ENCODE data around the gene PAPOLG.

PAPOLG gene

DNA sequence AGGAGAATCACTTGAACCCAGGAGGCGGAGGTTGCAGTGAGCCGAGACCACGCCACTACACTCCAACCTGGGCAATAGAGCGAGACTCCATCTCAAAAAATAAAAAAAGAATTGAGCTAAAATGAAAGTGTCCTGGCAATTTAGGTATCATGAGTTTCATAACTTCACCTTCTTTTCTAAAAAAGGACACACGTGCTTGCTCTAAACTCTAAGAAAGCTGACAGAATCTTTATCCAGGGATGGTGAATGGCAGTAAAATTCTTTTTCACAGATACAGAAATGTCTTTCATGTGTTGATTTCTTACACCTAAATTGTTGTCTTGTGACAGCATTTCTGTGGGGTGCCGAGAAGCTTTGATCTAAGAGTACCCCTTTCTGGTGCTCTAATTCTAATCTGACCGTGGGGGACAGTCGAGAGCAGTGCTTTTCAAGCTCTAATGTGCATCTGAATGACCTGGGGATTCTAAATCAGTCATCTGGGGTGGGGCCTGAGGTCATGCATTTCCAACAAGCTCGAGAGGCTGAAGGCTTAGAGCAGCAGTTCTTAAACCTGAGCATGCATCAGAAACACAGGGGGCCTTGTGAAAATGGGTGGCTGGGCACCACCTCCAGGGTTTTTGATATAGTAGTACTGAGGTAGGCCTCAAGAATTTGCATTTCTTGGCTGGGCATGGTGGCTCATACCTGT, 83.2 kb downstream of the PAPOLG start:
- Histone ChIP-seq H3K9me3 (no peaks in the 10 kb centered on the region), H3K4me1 (peaks cover 17% of the 10 kb centered on the region), H3K27me3 (ENCODE audit: low read depth) (no peaks in the 10 kb centered on the region), H3K36me3 (replicated peaks) (no peaks in the 10 kb centered on the region), H3K4me3 (no peak overlapping the region)
- DNase-seq (ENCODE audit: low spot score in 2 of 2): peak; percentile 81 to 91
- in situ Hi-C loops (cut with MboI; ENCODE audit: low sequenced_read_pairs): no loop called here

DNA sequence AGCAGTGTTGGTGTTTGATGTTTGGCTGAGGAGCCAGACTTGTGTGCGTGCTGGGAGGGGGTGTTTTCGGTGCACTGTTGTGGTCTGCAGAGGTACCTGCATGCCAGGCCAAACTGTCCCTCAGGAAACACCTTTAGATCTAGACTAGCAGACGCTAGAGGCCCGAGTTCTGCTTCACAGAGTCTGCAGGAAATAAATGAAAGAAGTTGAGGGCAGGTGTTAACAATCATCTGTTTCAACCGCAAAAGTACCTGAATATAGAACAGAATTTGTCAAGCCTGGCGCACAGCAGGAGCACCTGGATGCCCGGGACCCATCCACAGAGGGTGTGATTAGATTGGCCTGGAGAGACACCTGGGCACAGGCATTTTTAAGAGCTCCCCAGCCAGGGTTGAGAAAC, 84.8 kb downstream of the PAPOLG start:
- in situ Hi-C loops (cut with MboI; ENCODE audit: low sequenced_read_pairs): no loop called here
- H3K4me1 ChIP-seq: peaks cover 17% of the 10 kb centered on the region
- H3K27me3 ChIP-seq (ENCODE audit: low read depth): no peaks in the 10 kb centered on the region
- no peak overlapping the region for H3K4me3 ChIP-seq
- DNase-seq (ENCODE audit: low spot score in 2 of 2): no peak
- H3K36me3 ChIP-seq (replicated peaks): no peaks in the 10 kb centered on the region
- no peaks in the 10 kb centered on the region for H3K9me3 ChIP-seq

DNA sequence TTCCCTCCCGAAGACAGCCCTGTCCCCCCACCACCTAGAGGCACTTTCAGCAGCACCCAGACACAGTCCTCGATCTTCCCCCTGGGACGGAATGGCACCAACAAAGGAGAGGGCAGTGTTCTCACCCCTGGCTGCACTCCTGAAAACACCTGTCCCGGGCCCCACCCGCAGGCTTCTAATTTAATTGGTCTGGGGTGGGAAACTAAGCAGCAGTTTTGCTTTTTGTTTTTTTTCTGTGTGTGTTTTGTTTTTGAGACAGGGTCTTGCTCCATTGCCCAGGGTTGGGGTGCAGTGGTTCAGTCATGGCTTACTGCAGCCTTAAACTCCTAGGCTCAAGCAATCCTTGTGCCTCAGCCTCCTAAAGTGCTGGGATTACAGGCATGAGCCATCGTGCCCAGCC, 86.9 kb downstream of the PAPOLG start:
- no peak for DNase-seq (ENCODE audit: low spot score in 2 of 2)
- Histone ChIP-seq H3K27me3 (ENCODE audit: low read depth) (no peaks in the 10 kb centered on the region), H3K9me3 (no peaks in the 10 kb centered on the region), H3K4me1 (peaks cover 12% of the 10 kb centered on the region), H3K36me3 (replicated peaks) (no peaks in the 10 kb centered on the region), H3K4me3 (no peak overlapping the region)
- in situ Hi-C loops (cut with MboI; ENCODE audit: low sequenced_read_pairs): no loop called here

DNA sequence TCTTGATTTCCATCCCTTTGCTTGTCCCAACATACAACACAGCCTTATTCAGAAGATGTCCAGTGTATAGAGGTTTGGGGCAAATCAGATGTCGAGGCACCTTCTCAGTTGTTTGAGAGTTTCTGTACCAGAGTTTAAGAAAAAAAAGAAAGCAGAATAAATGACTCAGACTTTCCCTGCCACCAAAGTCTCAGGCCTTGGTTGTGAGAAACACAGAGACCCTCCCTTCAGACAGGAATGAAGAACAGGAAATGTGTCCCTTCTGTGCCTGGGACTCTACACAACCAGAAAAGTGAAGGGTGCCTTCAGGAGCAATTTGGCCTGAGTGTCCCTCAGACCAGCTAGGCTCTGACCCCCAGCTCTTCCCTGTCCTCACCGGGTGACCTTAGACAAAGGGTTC, 88.0 kb downstream of the PAPOLG start:
- Histone ChIP-seq H3K4me3 (no peak overlapping the region), H3K9me3 (no peaks in the 10 kb centered on the region)
- in situ Hi-C loops (cut with MboI; ENCODE audit: low sequenced_read_pairs): no loop called here

DNA sequence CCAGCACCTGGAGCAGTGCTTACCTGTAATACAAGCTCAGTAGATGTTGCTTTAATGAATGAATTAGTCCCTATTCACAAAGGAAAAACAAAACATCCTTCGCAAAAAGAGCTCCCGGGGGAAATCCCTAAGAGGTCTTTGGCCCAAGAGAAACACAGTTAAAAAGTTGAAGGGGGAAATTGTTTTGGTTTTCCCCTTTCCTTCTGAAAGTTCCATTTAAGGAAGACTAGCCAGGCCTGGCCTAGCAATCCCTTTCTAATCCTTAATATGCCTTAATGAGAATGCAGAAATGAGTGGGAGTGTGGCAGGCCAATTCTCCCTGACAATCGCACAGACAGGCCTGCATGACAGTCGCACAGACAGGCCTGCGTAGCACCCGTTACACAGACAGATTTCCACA, 91.8 kb downstream of the PAPOLG start:
- DNase-seq (ENCODE audit: low spot score in 2 of 2): no peak
- in situ Hi-C loops (cut with MboI; ENCODE audit: low sequenced_read_pairs): no loop called here
- no peaks in the 10 kb centered on the region for H3K36me3 ChIP-seq (replicated peaks)
- H3K4me3 ChIP-seq: no peak overlapping the region
- H3K4me1 ChIP-seq: no peaks in the 10 kb centered on the region
- H3K27me3 ChIP-seq (ENCODE audit: low read depth): no peaks in the 10 kb centered on the region
- no peaks in the 10 kb centered on the region for H3K9me3 ChIP-seq

More for the DNA sequence above, 88.0 kb downstream of the PAPOLG start:
- H3K27me3 ChIP-seq (ENCODE audit: low read depth): no peaks in the 10 kb centered on the region
- no peak for DNase-seq (ENCODE audit: low spot score in 2 of 2)
- no peaks in the 10 kb centered on the region for H3K36me3 ChIP-seq (replicated peaks)
- peaks cover 8% of the 10 kb centered on the region for H3K4me1 ChIP-seq
